DOHH2 (cell line): ENCODE measurements around the gene DLG5.

ENCODE experiments used
- CTCF ChIP-seq: fragments of 200-600 bp; sonication (generic); IDR thresholded peaks from one replicate; pipeline ENCODE4 v1.5.1; 2014; ENCODE audit warnings: antibody characterized with exemption, mild to moderate bottlenecking, low read depth, low read length; ENCODE audit not compliant: poor library complexity, severe bottlenecking
- EZH2phosphoT487 ChIP-seq: fragments of 200-600 bp; sonication (generic); IDR thresholded peaks from 2 replicates; pipeline ENCODE4 v1.6.1; 2017; ENCODE audit warnings: borderline replicate concordance, mild to moderate bottlenecking, antibody characterized with exemption, low read length, moderate library complexity, mixed read lengths

GRCh38 chr10:77794256-77795142 lies 132.1 kb downstream of the DLG5 start:
- TF ChIP-seq CTCF (no peak), EZH2phosphoT487 (no peak)
